HG03575 (cell line): ENCODE measurements around the gene AHDC1.

Experiments used
- ATAC-seq: cut with Tn5 transposase; IDR thresholded peaks from one replicate; pipeline ENCODE4 v1.9.1; 2021; ENCODE audit not compliant: unreplicated experiment, insufficient number of reproducible peaks, low FRiP score; ENCODE audit errors: extremely low read depth

AHDC1 gene

GRCh38 chr1:27591622-27592021 is 12.3 kb downstream of the AHDC1 start:
- no peak for ATAC-seq

DNA sequence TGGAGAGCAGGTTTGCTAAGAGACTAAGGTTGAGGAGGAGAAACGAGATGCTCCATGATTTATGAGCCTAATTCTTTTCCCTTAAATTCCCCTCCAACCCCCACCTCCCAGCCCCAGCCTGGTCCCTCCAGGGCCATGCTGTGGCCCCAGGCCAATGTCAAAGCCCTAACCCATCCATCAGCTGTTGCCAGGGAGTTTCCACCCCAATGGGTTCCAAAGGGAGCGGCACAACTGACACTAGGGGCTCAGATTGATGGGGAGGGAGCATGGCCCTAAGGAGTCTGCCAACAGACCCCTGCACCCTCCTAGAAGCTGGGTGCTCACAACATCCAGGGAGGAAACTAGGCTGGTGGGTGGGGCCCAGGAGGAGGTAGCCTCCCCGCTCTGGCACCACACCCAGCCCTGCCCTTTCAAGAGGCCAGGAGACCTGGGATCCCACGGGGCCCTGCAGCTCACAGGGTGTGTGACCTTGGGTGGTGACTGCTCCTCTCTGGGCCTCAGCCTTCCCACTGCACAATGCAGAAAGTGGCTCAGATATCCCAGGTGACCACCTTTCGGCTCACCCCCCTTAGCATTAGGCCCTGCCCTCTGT is 12.9 kb downstream of the AHDC1 start:
- no peak for ATAC-seq

DNA sequence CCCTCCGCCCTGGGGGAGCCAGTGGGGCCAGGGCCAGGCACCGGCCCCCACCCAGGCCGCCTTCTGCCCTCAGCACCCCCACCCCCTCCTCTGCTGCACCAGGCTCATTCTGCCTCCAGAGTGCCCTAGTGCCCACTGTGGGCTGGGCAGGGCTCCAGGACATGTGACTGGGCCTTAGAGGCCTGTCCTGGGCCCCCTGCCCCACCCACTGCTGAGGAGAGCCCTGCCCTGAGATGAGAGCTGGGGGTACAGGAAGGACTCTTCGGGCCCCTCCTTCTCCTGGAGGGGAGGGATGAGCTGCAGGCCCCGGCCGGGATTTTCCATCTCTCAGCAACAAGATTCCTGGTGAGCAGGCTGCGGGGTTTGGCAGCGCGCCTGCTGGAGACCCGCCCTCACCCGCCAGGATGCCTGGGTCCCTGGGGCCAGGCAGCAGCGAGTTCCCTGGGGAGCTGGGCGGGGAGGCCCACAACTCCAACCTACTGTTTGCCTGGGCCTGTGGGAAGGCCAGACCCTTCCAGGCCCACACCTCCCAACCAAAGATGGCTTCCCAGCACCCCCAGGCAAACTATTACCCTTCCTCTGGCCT is 14.0 kb downstream of the AHDC1 start:
- ATAC-seq = no peak

GRCh38 chr1:27589441-27589840 is 14.5 kb downstream of the AHDC1 start:
- ATAC-seq = no peak

GRCh38 chr1:27588256-27589232 is 15.4 kb downstream of the AHDC1 start:
- no peak for ATAC-seq

DNA sequence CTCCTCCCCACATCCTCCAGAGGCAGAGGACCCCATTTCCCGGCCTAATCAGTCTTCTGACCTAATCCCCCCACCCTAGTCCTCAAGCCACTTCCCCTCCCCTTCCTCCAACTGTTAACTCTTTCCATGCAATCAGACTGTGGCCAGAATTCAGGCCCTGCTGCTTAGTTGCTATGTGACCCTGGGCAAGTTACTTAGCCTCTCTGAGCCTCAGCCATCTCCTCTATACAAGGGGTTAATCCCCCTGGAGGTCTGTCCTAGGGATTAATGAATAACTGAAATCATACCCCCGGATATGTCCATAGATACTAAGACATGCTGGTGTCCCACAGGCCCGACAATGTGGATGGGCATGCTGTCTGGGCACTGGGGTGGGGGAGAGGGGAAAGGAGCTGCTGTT is 18.3 kb downstream of the AHDC1 start:
- ATAC-seq = no peak

DNA sequence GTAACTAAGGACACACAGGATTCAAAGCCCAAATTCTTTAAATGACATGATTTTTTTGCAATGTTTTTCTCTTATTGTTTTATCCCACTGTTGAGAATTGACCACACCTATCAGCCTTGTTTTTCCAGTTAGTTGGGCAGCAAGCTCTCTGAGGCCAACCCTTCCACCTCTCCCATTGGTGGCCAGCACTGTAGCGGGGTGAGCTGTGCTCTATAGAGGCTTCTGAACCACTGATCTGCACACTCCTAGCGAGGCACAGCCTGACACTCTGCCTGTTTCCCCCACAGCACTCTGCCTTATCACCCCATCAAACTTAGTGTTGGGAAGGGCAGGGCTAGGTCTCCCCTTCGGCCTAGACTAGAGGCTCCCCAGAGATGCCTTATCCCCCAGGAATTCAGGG is 19.5 kb downstream of the AHDC1 start:
- ATAC-seq = no peak

DNA sequence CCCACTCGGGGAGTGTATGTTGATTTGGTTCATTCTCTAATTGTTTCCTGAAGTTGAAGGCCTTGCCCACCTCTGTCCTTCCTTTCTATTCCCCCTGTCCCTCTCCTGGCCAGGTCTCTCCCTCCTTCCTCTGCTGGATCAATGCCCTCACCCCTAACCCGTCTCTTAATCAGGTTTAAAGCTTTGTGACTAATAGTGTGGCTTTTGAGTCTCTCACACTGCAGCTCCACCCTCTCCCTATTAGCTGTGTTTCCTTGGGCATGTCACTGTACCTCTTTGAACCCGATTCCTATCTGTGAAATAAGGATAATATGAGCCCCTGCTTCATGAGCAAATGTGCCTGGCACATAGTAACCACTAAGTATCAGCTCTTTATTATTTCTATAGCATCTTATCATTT is 20.5 kb downstream of the AHDC1 start:
- ATAC-seq = no peak

- no peak for ATAC-seq
Observed at GRCh38 chr1:27581823-27582243, 22.1 kb downstream of the AHDC1 start.

GRCh38 chr1:27577504-27578188 is 26.3 kb downstream of the AHDC1 start:
- ATAC-seq = no peak

DNA sequence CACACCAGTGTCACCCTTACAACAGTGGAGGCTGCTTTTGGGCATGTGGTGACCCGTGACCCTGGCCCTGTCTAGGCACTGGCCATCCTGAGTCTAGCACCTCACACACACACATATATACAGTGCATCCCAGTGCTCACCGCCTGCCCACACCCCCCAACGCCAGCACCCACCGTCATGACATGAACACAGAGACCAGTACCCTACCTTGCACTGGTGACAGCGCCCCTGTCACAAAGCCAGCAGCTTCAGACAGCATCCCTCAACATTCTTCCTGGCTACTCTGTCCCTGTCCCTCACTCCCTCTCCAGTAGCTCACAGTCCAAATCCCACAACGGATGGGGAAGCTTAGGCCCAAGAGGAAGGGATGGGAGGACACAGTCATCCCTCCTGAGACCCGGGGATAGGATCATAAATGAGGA is 27.1 kb downstream of the AHDC1 start:
- no peak for ATAC-seq

DNA sequence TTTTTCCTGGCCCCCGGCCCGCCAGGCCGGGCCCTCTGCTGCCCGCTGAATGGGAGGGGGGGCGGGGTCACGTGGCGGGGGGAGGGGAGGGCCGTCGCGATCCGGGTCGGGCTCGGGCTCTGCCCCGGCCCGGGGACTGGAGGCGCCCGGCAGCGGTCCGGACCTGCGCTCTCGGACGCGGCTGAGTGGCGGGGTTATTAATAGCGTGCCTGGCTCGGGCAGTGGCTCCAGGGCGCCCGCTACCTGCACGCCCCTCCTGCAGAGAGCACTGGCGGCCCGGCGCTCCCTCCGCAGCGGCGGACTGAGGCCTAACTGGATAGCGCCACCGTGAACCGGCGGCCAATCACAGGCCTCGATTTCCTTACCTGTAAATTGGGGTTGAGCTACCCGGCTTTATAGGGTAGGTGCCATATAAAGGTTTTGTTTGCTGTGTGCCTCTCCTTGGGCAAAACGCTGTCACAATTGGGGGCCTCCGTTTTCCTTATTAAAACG is 28.1 kb downstream of the AHDC1 start:
- ATAC-seq = no peak

DNA sequence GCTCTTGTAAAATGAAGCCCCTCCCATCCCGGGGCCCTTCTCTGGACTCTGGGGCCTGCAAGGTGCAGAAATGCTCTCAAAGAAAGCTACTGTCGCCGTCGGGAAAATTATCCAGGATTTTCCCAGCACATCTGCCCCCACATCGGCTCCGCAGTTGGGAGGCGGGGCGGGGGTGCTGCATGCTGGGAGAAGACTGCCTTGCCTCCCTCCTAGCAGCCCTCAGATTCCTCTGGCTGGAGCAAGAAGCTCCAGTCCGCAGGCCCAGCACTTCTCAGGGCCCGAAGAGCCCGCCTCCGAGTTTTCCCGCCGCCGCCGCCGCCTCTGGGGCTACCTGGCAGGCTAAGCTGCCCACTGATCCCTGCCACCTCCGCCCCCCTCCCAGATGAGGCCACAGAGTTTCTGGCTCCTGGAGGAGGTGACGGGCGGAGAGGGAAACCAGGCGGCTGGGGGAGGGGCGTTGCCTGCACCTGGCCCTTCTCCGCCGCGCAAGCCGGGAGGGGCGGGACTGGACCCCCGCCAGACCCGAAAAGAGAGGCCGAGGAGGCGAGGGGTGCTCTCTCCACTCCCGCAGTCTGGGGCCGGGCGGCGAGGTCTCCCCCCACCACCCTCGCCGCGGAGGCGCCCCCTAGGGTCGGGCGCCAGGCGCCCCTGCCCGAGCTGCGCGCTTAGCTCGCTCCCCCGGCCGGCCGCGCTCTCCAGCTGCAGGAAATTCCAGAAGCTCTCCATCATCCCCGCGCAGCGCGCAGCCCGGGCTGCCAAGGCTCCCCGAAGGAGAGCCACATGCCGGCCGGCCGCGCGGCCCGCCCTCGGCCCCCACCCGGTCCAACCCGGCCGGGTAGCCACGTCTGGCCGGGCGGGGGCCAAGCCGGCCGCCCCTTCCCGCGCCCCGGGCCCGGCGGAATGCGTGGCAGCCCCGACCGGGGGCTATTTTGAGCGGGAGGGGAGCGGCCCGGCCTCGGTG is 28.8 kb downstream of the AHDC1 start:
- no peak for ATAC-seq

DNA sequence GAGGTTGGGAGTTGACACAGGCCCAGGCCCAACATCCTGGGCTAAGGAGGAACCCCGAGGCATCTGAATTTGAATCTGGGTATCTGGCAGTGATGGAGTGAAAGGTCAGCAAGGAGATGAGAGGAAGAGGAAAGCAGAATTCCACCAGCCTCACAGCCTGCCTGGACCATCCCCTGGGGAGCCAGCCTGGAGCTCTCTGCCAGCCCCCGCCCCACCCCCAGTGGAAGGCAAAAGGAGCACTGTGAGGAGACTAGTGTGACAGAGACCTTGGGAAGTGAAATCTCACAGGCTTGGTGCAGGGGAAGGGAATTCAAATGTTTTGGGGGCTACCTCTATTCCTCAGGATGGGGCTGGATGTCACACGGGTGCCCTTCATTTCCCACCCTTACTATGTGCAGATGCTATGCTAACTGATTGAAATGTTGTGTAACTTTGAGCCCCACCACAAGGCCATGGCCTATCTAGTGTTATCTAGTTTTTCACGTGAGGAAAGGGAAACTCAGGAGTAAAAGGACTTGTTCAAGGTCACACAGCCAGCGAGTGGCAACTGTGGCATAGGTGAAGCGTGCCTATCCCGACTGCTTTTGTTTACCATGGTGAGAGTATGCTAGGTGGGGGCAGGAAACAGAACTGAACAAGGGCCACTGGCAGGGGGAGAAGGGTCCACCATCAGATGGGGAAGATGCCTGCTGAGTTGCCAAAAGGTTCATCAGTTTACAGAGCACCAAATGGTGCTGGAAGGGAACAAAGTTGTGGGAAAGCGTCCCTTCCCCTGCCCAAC is 29.8 kb downstream of the AHDC1 start:
- ATAC-seq = no peak

- no peak for ATAC-seq
Observed at GRCh38 chr1:27572679-27573426, 31.1 kb downstream of the AHDC1 start.

- no peak for ATAC-seq
Observed at GRCh38 chr1:27572019-27572678, 31.8 kb downstream of the AHDC1 start.
